ENCODE results near the gene GATA2. TPM values are rescaled to one million over a fixed set of nuclear protein-coding genes. Genes with fewer than 3 reads are reported as not detected.

GATA2 gene
- 4.1 to 5.5 TPM (median 5.3 TPM) in 5 replicates for total RNA-seq (2022; extraction: Qiagen RNA extraction; ENCODE audit: low read depth)

GRCh38 chr3:128492671-128493569, at the start of gene GATA2:
Gene GATA2 (minus strand): TSS chr3:128493201. CDS start chr3:128487031, 6,170 bp downstream.

GRCh38 chr3:128466840-128467541, 26.0 kb downstream of the GATA2 start, which contains the start of gene DNAJB8:
Gene DNAJB8 (minus strand): TSS chr3:128466890. CDS start chr3:128463245, 3,645 bp downstream.

Other genes with a start within 250 kb of the GATA2 start
- gene DNAJB8, start 26.3 kb downstream of the GATA2 start, total RNA-seq (2022; extraction: Qiagen RNA extraction; ENCODE audit: low read depth): not detected in 5 replicates
- 152 to 181 TPM (median 162 TPM) in 5 replicates for gene RPN1, start 157.6 kb upstream of the GATA2 start, total RNA-seq (2022; extraction: Qiagen RNA extraction; ENCODE audit: low read depth)
- gene RAB7A, start 233.0 kb upstream of the GATA2 start, total RNA-seq (2022; extraction: Qiagen RNA extraction; ENCODE audit: low read depth): 167 to 185 TPM (median 175 TPM) in 5 replicates

Measured in A549 treated with GW870086 at 1 μM for 4 hours (cell line).